SU-DHL-6 (cell line): Measurements from ENCODE around the gene TRPM3.

Experiments used
- H2AFZ ChIP-seq: fragments of 200-600 bp; sonication (generic); 2 replicates; pipeline ENCODE4 v1.6.1; 2014; ENCODE audit warnings: low read depth, mild to moderate bottlenecking, moderate library complexity, mixed read lengths, antibody characterized with exemption, low read length; ENCODE audit not compliant: severe bottlenecking
- H3F3A ChIP-seq: fragments of 200-600 bp; shearing (Covaris generic); 2 replicates; pipeline ENCODE4 v1.6.0; 2016; ENCODE audit warnings: antibody characterized with exemption, mild to moderate bottlenecking; ENCODE audit not compliant: insufficient read depth
- H3K27ac ChIP-seq: fragments of 200-600 bp; sonication (generic); 2 replicates; pipeline ENCODE4 v1.5.1; 2016; ENCODE audit warnings: low read depth, mild to moderate bottlenecking, low read length, moderate library complexity, mixed read lengths
- H3K27me3 ChIP-seq: fragments of 200-600 bp; sonication (generic), shearing (Covaris generic); 2 replicates; pipeline ENCODE4 v1.6.0; 2014; ENCODE audit warnings: mild to moderate bottlenecking, low read length
- H3K36me3 ChIP-seq: fragments of 200-600 bp; sonication (generic); 2 replicates; pipeline ENCODE4 v1.6.1; 2014; ENCODE audit warnings: mild to moderate bottlenecking, low read length, mixed read lengths
- H3K4me2 ChIP-seq: fragments of 300-600, 200-600 bp; shearing (Covaris generic), sonication (generic); 2 replicates; pipeline ENCODE4 v1.6.0; 2014; ENCODE audit warnings: low read length, low read depth, mild to moderate bottlenecking; ENCODE audit not compliant: poor library complexity, severe bottlenecking
- H3K4me3 ChIP-seq: fragments of 200-600 bp; sonication (generic); 2 replicates; pipeline ENCODE4 v1.5.1; 2014; ENCODE audit warnings: antibody characterized with exemption, low read length, mild to moderate bottlenecking, mixed read lengths; ENCODE audit not compliant: insufficient read depth, poor library complexity, severe bottlenecking
- H3K79me2 ChIP-seq: fragments of 200-600 bp; sonication (generic); 2 replicates; pipeline ENCODE4 v1.6.1; 2014; ENCODE audit warnings: mild to moderate bottlenecking, low read length, moderate library complexity; ENCODE audit not compliant: insufficient read depth
- H3K9ac ChIP-seq: fragments of 200-600 bp; sonication (generic); 2 replicates; pipeline ENCODE4 v1.7.0; 2014; ENCODE audit warnings: mild to moderate bottlenecking, low read length
- H3K9me2 ChIP-seq: fragments of 200-600 bp; sonication (generic); replicated peaks from 2 replicates; pipeline ENCODE4 v1.6.1; 2014; ENCODE audit warnings: low read length; ENCODE audit not compliant: insufficient read depth
- H3K9me3 ChIP-seq: fragments of 200-600 bp; sonication (generic); 2 replicates; pipeline ENCODE4 v1.6.1; 2014; ENCODE audit warnings: low read length, mixed read lengths; ENCODE audit not compliant: insufficient read depth
- H4K20me1 ChIP-seq: fragments of 200-600 bp; sonication (generic); 2 replicates; pipeline ENCODE4 v1.6.1; 2014; ENCODE audit warnings: low read depth, mild to moderate bottlenecking, antibody characterized with exemption, low read length, moderate library complexity, mixed read lengths
- EZH2phosphoT487 ChIP-seq: fragments of 200-600 bp; sonication (generic), shearing (Covaris generic); conservative IDR thresholded peaks from 2 replicates; pipeline ENCODE4 v1.6.1; 2018; ENCODE audit warnings: mild to moderate bottlenecking, antibody characterized with exemption, low read length, moderate library complexity, mixed read lengths
- TF ChIP-seq, protein P1 (sequence below): fragments of 200-600 bp; sonication (generic); IDR thresholded peaks from one replicate; pipeline ENCODE4 v1.5.1; 2017; ENCODE audit warnings: antibody characterized with exemption, mild to moderate bottlenecking, low read length, moderate library complexity; ENCODE audit not compliant: insufficient read depth, poor library complexity, severe bottlenecking

TRPM3 gene

DNA sequence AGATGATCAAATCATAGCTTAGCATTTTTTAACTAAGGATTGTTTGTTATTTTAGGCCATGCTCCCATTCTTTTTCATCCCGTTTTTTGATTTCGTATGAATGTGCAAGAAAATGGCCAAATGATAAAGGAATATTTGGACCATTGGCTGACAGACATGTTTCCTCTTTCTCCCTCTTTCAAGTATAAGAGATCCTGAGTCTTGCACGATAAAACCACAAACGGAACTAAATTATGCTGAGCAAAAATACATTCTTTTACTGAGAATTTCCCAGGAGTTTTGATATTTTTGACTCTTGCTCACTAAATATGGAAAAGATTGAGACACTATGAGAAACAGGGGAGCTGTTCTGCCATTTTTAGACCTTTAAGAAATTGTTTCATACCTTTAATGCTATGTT is 616.6 kb downstream of the TRPM3 start:
- Histone ChIP-seq H3K4me3 (no peak overlapping the region), H4K20me1 (no peaks in the 10 kb centered on the region), H3K79me2 (no peaks in the 10 kb centered on the region), H3K27ac (no peak overlapping the region), H3K36me3 (no peaks in the 10 kb centered on the region), H3F3A (no peaks in the 10 kb centered on the region), H3K4me2 (no peak overlapping the region), H2AFZ (no peak overlapping the region), H3K9me3 (no peaks in the 10 kb centered on the region), H3K9me2 (no peaks in the 10 kb centered on the region), H3K9ac (no peak overlapping the region), H3K27me3 (no peaks in the 10 kb centered on the region)
- no peak for TF ChIP-seq EZH2phosphoT487
- TF ChIP-seq, protein P1, sequence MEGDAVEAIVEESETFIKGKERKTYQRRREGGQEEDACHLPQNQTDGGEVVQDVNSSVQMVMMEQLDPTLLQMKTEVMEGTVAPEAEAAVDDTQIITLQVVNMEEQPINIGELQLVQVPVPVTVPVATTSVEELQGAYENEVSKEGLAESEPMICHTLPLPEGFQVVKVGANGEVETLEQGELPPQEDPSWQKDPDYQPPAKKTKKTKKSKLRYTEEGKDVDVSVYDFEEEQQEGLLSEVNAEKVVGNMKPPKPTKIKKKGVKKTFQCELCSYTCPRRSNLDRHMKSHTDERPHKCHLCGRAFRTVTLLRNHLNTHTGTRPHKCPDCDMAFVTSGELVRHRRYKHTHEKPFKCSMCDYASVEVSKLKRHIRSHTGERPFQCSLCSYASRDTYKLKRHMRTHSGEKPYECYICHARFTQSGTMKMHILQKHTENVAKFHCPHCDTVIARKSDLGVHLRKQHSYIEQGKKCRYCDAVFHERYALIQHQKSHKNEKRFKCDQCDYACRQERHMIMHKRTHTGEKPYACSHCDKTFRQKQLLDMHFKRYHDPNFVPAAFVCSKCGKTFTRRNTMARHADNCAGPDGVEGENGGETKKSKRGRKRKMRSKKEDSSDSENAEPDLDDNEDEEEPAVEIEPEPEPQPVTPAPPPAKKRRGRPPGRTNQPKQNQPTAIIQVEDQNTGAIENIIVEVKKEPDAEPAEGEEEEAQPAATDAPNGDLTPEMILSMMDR = no peak

DNA sequence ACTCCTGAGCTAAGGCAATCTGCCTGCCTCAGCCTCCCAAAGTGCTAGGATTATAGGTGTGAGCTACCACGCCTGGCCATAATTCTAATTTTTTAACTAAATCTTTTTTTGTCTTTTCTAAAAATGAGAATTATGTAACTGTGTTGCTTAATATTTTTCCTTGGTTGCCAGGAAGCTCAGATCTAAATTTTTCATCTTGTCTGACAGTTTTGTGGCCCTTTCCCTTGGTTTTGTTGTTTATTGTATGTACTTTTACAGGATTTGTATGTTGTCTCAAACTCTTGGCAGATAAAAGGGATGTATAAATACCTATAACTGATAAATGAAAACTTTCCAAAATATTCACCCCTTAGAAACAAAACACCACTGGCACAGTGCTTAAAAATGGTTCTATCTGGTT is 618.7 kb downstream of the TRPM3 start:
- H3K9ac ChIP-seq = no peak overlapping the region
- no peak overlapping the region for H2AFZ ChIP-seq
- no peaks in the 10 kb centered on the region for H3K9me3 ChIP-seq
- H3K4me2 ChIP-seq = no peak overlapping the region
- no peaks in the 10 kb centered on the region for H3K27me3 ChIP-seq
- no peak overlapping the region for H3K27ac ChIP-seq
- H3K36me3 ChIP-seq = no peaks in the 10 kb centered on the region
- H4K20me1 ChIP-seq = no peaks in the 10 kb centered on the region
- TF ChIP-seq, protein P1 = no peak
- TF ChIP-seq EZH2phosphoT487 = no peak
- no peak overlapping the region for H3K4me3 ChIP-seq
- H3K9me2 ChIP-seq = no peaks in the 10 kb centered on the region
- no peaks in the 10 kb centered on the region for H3F3A ChIP-seq
- H3K79me2 ChIP-seq = no peaks in the 10 kb centered on the region

DNA sequence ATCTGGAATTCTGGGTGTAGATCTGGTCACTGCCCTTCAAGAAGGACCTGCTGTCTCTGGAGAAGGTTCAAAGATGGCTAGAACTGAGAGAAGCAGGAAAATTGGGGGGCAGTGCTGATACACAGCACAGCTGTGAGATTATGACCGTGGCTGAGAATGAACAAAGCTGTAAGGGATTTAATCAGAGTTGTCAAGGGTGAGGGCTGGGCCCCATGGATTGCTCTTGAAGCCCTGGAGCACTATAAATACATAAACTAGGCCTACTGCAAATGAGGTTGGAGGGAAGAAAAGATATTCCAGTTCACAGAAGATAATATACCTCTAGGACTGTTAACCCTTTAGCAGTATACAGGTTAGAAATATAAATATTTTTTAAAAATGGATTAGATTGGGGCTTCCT is 620.6 kb downstream of the TRPM3 start:
- no peaks in the 10 kb centered on the region for H3F3A ChIP-seq
- H3K79me2 ChIP-seq = no peaks in the 10 kb centered on the region
- no peak for TF ChIP-seq EZH2phosphoT487
- TF ChIP-seq, protein P1 = no peak
- no peak overlapping the region for H3K4me2 ChIP-seq
- H3K36me3 ChIP-seq = no peaks in the 10 kb centered on the region
- H3K9me2 ChIP-seq = no peaks in the 10 kb centered on the region
- no peak overlapping the region for H3K9ac ChIP-seq
- no peak overlapping the region for H2AFZ ChIP-seq
- no peak overlapping the region for H3K27ac ChIP-seq
- H3K9me3 ChIP-seq = no peaks in the 10 kb centered on the region
- H4K20me1 ChIP-seq = no peaks in the 10 kb centered on the region
- no peaks in the 10 kb centered on the region for H3K27me3 ChIP-seq
- H3K4me3 ChIP-seq = no peak overlapping the region

DNA sequence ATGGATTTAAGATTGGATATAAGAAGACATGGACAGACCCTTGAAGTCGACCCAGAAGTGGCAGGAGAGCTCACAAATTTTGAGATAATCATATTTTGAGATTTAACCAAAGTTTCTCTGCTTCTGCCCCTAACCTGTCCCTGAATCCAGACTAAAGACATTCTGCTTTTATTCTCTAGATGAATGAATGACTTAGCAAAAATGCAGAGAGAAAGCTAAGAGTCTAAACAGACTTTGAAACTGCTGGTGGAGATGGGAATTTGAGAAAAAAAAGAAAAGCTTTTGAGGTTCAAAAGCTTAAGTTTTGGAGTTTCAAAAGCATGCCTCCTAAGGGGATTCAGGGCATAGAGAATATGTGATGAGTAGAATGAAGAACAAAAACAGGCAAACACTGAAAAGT is 621.8 kb downstream of the TRPM3 start:
- Histone ChIP-seq H3K9me2 (no peaks in the 10 kb centered on the region), H3K9me3 (no peaks in the 10 kb centered on the region), H4K20me1 (no peaks in the 10 kb centered on the region), H3F3A (no peaks in the 10 kb centered on the region), H3K27ac (no peak overlapping the region), H3K36me3 (no peaks in the 10 kb centered on the region), H3K4me2 (no peak overlapping the region), H3K79me2 (no peaks in the 10 kb centered on the region), H3K4me3 (no peak overlapping the region), H3K27me3 (no peaks in the 10 kb centered on the region), H2AFZ (no peak overlapping the region), H3K9ac (no peak overlapping the region)
- TF ChIP-seq, protein P1 = no peak
- no peak for TF ChIP-seq EZH2phosphoT487
